Hematopoietic multipotent progenitor cell treated with erythropoietin and hydrocortisone succinate and interleukin-3 and kit ligand, for 6 days (in vitro differentiated cells): ENCODE data around the gene TST.

Source experiments
- DNase-seq: peaks from one replicate; pipeline ENCODE4 v3.0.0-alpha.2; 2015

TST gene

GRCh38 chr22:36979016-36979910, 40.0 kb downstream of the TST start:
- peak; percentile 64 for DNase-seq

DNA sequence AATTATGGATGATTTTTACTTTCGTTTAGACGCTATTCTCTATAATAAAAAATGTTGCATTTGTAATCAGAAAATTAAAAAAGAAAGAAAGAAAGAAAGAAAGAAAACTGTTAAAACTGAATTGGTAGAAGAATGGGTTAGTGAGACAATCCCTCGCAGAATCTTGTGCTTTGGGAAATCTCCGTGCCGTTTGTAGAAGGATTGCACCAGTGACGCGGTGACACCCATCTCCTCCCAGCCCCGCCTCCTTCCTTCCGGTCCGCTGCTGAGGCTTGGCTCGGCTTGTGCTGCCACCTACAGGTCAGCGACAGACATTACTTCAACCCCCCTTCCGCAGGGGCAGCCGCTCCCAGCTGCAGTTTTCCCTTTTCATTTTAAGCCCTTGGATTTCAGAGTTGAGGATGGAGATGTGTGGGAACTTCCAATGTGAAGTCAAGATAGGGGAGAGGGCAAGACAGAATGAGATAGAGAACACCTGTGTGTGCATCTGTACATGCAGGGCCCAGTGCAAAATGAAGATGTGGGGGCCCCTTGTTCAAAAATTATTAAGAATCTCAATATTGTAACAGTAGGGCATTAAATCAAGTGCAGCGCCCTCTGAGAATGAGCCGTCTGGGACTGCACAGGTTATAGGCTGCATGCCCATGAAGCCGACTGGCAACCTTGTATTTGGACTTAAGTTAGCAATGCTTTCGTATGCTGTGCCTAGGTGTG, 41.1 kb downstream of the TST start:
- DNase-seq, result peak; percentile 97

GRCh38 chr22:36977401-36977861, 41.8 kb downstream of the TST start:
- peak; percentile 90 for DNase-seq

DNA sequence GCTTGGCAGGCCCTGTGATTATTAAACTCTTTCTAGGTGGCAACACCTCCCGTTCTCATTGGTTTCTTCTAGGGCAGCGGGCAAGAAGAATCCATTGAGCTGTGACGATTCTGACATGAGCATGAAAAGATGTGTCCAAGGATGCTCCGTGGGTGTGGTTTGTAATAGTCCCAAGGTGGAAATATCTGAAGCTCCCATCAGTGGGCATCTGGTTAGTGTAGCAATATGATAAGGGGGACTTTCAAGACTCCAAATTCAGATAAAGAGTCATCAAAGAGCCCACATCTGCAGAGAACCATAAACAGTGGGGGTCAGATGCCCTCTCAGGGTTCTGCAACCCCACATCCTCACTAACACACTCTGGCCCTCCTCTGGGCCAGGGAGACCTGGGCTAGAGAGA, 42.6 kb downstream of the TST start:
- DNase-seq, result peak; percentile 79

- DNase-seq, result no peak
Observed at GRCh38 chr22:36971341-36972125, 47.7 kb downstream of the TST start.

- DNase-seq, result no peak
Observed at GRCh38 chr22:36968249-36968964, 50.8 kb downstream of the TST start.

GRCh38 chr22:36966851-36967540, 52.3 kb downstream of the TST start:
- DNase-seq, result no peak

DNA sequence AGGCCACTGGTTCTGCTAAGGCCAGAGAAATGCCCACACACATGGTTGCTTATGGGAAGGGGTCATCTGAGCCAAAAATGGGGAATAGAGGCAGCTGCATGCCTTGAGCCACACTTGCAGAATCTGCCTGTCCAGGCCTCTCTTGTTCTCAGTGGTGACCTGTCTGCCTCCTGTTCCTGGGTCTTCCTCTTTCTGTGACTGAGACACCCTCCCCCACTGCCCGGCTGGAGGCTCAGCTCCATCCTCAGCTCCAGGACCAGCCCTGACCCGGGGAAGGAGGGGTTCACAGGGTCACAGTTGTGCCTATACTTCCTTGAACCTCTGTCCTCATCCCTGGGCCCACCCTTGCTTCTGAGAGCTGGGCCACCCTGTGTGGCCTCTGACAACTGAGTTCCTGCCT, 53.6 kb downstream of the TST start:
- DNase-seq, result no peak

DNA sequence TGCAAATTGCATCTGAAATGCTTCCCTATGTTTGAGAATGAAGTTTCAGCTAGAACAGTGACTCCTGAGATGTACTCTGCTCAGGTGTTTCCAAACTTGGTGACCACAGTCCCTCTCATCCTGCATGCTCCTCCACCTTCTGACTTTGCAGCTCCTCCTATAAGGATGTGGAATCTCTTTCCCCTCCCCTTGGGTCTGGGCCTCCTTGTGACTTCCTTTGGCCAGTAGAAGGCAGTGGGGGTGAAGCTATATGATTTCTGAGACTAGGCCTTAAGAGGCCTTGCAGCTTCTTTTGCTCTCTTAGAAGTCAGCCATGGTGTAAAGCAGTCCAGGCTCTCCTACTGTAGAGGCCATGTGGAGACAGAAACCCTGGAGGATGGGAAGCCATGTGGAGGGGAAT, 55.1 kb downstream of the TST start:
- DNase-seq, result no peak

DNA sequence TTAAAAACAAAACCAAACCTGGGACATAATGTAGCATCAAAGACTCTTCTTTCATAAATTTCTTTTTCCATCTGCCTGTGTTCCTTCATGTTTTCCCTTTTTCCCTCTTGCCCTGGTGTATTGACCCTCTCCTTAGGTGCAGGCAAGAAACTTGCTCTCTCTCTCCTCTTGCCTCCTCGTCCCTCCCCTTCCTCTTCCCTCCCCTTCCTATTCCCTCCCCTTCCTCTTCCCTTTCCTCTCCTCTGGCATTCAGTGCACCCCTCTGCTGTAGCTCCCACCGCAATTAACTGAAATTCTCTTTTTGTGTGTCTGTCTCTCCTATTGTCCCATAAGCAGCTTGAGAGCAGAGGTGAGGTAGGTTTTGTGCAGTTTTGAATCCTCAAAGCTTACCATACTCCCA, 55.9 kb downstream of the TST start:
- DNase-seq, result no peak

GRCh38 chr22:36961626-36962025, 57.6 kb downstream of the TST start:
- DNase-seq, result no peak
